Erythroblast (primary cell): ENCODE data around the gene KLF9.

ENCODE experiments used
- DNase-seq, 2 experiments: peaks; one replicate each; lab custom pipeline; 2025; lab: John Stamatoyannopoulos, UW
- GATA1 ChIP-seq: IDR thresholded peaks from 2 replicates; pipeline ENCODE4 v1.6.1; 2011; ENCODE audit warnings: low read depth, mild to moderate bottlenecking, control low read depth, low read length, moderate library complexity
- POLR2A ChIP-seq: IDR thresholded peaks from 2 replicates; pipeline ENCODE4 v1.6.1; 2011; ENCODE audit warnings: mild to moderate bottlenecking, low read length

KLF9 gene

DNA sequence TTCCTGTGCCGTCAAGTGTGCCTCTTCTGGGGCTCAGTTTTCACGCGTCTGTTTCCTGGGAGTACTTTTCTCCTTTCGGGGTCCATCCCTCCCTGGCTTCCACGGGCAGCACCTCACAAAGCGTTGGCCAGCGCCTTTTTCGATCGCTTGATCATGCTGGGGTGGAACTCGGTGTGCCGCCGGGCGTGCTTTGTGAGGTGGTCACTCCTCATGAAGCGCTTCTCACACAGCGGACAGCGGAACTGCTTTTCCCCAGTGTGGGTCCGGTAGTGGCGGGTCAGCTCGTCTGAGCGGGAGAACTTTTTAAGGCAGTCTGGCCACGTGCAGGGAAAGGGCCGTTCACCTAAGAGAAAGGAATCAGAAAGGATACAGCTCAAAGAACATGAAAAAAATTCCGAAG is 26.8 kb downstream of the KLF9 start:
- TF ChIP-seq POLR2A (no peak), GATA1 (no peak)
- DNase-seq, result no peak

DNA sequence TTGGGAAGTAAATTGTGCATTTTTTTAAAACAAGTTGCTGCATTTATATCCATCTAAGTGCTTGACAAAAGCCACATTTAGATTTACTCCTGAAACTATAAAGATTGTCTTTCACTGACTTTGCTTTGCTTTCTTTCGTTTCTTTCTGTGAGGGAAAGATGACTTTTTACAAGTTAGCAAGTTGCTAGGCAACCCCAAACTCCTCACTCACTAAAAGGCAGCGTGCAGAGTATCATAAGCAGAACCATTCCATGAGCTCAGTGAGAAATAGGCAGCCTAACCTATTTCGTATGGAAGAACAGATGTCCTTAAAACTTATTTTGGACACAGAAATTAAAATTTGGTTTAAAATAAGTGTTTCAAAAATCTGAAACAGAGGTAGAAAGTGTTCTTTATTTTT is 29.0 kb downstream of the KLF9 start:
- TF ChIP-seq POLR2A (no peak), GATA1 (no peak)
- no peak for DNase-seq

DNA sequence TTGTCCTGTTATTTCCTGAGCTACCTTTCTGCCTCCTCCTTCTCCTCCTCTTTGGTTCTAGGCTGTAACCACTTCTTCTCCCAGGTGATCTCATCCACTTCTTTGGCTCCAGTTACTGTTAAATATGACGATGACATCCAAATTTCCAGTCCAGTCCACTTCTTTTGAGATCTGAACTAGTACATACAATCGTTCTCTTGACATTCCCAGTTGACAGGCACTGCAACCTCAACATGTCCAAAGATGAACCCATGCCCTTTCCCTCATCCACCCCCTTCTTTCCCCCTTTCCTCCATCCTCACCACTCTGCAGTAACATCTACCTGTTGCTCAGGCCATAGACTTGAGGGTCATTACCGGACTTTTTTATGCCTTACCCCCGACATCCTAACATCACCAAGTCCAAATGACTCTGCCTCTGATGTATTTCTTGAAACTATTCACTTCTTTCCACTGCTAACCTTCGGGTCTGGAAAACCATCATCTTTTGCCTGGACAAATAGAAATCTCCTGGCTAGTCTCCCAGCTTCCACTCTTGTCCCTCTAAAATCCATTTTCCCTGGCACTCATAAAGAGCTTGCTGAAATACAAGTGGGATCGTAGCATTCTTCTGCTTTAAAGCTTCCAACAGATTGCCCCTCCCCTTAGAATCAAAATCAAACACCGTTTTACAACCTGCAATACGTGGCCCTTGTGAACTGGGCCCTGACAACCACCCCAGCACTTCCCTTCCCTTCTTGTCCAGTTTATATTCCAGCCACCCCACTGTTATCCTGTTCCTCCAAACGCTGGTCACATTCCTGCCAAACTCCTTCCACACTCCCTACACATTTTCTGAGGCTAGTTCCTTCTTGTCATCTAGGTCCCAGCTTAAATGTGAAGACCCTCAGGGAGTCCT is 31.5 kb downstream of the KLF9 start:
- DNase-seq, result no peak
- no peak for TF ChIP-seq GATA1
- TF ChIP-seq POLR2A, result no peak

DNA sequence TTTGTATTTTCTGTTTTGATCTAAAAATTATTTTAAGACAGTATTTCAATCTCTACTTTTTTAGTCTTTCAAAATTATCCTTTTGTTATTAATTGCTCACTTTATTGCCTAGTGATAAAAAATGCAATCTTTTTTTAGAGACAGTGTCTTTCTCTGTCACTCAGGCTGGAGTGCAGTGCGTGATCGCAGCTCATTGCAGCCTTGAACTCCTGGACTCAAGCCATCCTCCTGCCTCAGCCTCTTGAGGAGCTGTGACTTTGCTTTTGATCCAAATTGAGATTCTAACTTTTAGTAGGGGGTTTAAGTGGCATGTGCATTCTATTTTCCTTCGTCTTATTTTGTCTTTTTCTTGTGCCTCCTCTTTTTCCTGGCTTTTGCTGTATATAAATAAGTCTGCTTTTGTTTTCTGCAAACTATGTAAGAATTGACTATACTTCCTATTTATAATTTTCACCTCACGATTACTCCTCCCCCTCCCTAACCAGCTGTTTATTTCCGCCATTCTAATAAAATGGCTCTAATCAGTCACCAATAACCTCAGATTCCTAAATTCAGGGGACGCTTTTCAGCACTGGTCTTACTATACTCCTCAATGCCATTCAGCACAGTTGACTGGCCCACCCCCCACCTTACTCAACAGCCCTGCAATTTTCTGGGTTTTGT is 32.3 kb downstream of the KLF9 start:
- DNase-seq, result no peak
- TF ChIP-seq GATA1 (no peak), POLR2A (no peak)

DNA sequence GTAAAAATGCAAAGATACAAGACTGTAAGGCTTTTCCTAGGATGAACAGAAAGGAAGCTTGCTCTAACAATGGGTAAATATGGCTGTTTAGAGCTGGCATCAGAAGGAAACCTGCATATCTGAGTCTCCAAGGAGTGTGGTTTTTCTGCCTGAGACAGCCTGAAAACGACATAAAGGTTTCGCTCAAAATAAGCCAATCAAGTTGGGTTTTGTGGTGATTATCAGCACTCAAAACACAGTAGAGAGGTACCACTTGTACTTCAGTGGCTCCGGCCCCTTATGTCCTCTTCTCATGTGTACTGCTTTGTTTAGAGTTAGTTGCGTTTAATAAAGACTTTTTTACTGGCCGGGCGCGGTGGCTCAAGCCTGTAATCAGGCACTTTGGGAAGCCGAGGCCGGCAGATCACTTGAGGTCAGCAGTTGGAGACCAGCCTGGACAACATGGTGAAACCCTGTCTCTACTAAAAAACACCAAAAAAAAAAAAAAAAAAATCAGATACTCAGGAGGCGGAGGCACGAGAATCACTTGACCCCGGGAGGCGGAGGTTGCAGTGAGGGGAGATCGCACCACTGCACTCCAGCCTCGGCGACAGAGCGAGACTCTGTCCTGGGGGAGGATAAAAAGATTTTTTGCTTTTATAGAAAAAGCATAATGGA is 39.4 kb downstream of the KLF9 start:
- no peak for DNase-seq
- TF ChIP-seq POLR2A, result no peak
- TF ChIP-seq GATA1, result no peak

DNA sequence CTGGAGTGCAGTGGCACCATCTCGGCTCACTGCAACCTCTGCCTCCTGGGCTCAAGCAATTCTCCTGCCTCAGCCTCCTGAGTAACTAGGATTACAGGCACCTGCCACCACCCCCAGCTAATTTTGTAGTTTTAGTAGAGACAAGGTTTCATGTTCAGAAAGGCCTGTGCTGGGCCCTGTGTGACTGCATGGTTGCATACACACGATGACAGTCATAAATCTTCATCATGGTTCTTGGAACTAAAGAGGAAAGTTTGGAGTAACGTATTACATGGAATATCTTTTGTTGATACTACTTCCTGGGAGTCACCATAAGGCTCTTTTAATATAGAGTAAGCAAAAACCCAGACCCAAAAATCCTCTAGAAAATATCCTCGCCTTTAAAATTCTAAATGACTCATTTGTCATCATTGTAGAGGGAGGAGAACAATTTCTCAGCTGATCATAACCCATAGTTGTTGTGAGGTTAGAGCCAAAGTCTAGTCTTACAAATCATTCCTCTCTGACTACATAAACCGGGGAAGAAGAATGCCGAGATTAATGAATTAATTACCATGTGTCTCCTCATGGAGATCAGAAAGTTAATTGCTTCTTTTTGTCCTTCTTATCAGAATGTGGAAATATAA is 47.0 kb downstream of the KLF9 start:
- no peak for DNase-seq
- no peak for TF ChIP-seq GATA1
- no peak for TF ChIP-seq POLR2A

DNA sequence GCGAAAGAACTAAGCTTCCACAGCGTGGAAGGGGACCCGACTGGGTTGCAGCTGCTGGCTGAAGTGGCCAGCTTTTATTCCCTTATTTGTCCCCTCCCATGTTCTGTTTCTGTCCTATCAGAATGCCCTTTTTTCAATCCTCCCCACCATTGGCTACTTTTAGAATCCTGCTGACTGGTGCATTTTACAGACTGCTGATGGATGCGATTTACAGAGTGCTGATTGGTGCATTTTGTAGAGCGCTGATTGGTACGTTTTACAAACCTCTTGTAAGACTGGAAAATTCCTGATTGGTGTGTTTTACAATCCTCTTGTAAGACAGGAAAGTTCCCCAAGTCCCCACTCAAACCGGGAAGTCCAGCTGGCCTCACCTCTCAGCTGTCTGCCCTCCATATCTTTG is 50.7 kb downstream of the KLF9 start:
- no peak for DNase-seq
- no peak for TF ChIP-seq POLR2A
- no peak for TF ChIP-seq GATA1

DNA sequence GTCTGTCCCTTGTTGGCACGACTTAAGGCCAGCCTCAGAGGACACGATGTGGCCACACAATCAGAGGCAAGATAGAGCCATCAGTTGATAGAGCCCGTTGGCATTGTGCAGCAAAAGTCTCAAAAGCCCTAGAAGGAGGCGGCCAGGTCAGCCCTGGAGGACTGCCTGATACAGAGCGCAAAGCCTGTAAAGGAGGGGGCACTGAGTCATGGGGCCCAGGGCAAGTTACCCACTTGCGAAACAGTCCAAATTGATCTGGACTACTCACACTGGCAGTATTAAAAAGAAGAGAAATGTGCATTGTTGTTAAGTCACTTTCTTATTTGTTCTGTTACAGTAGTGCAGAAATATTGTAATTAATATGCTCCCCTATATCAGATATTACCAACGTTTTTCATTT is 51.5 kb downstream of the KLF9 start:
- no peak for DNase-seq
- TF ChIP-seq POLR2A (no peak), GATA1 (no peak)

DNA sequence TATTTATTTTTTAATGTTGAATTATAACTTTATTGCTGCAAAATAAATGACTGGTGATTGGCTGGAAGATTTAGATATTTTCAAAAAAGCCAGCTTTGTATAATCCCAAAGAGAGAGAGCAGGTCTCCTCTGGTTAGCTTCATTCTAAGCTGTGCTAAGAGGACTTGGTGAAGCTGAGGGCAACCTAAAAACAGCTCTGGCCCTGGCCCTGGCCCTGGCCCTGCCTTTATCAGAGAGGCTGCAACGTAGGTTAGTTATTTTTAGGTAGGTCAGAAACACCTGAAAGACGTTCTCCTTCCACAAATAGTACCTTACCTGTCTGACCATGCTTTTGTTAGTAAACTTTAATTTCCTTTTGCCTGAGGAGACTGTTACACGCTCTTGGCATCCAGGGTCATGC is 58.7 kb downstream of the KLF9 start:
- no peak for TF ChIP-seq POLR2A
- no peak for TF ChIP-seq GATA1
- no peak for DNase-seq

DNA sequence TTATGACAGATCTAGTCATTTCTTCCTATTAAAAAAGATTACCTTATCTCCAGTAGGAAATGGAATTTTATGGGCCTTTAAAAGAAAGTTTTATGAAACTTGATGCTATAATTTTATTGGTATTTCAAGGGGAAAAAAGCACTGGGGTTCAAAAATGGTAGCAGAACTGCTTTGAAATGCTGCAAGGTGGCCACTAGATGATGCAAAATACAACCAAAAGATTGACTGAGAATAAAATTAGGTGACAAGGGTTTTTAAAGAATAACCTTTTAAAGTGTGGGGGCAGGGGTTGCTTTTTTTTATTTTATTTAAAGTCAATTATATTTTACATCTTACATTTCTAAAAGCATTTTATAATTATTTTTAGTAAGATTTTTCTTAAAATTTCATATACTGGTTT is 61.7 kb downstream of the KLF9 start:
- peak in 1 of 2 experiments; percentile 31 for DNase-seq
- TF ChIP-seq POLR2A (no peak), GATA1 (no peak)

DNA sequence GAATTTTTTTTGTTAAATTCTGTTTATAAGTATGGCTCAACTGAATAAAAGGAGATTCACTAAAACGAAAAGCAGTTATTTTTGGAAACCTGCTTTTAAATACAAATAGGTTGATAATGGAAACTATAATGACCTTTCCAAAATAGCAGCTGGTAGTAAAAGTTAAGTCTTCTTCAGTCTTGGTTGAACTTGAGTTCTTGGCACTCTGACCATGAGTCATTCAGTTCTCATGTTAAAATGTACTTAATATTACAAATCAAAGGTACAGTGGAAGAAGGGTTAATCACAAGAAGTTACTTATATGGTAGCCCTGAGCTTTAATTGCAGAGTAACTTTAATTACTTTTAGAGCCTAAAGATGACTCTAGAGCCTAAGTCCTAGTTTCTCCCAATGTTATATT is 62.1 kb downstream of the KLF9 start:
- TF ChIP-seq GATA1, result no peak
- no peak for TF ChIP-seq POLR2A
- DNase-seq, result no peak

DNA sequence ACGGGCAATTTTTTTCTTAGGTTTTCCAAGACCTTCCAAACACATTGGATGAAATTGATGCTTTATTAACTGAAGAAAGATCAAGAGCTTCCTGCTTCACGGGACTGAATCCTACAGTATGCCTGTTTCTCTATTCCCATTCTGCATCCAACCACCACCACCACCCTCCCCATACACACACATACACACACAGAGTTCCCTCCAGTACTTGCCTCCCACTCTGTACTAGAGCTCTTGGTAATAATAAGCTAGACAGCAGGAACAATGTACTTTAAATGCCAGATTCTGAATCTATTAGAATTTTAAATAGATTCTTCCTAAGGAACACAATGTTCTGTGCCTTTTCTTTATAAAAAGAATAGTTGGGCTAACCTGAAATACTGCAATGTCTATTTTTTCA is 67.4 kb downstream of the KLF9 start:
- DNase-seq, result no peak

DNA sequence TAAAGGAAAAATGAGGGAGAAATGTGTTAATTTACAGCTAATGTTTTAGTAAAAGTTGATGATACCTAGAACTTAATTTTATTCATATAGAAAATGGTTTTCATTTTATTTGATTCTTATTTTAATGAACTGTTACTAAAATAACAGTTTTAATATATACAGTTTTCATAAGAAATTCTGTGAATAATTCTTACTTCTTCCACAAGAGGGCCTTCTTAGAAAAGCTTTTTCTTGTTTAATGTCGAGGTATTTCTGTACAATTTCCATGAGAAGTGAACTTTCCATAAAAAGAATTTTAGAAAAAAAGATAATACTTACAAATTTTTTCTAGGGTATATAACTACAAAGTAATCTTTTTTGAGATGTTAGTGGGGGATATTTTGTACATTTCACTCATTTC is 73.9 kb downstream of the KLF9 start:
- peak; percentile 30 to 58 for DNase-seq
- TF ChIP-seq POLR2A, result no peak
- no peak for TF ChIP-seq GATA1

More for the DNA sequence above, 67.4 kb downstream of the KLF9 start:
- no peak for TF ChIP-seq GATA1
- TF ChIP-seq POLR2A, result no peak
